ENCODE results near the gene ADAMTSL3.
"Not testable (repeated sequence)": the region's sequence is repeated elsewhere in the genome, so short reads cannot be mapped to it uniquely, and the experiment has no call there.

Gene ADAMTSL3

GRCh38 chr15:83656943-83657528, 3.1 kb downstream of the ADAMTSL3 start:
- no peak for DNase-seq

GRCh38 chr15:83657549-83657948, 3.6 kb downstream of the ADAMTSL3 start:
- DNase-seq: no peak

- DNase-seq: no peak
Measured at GRCh38 chr15:83658430-83659416, 4.8 kb downstream of the ADAMTSL3 start.

GRCh38 chr15:83659417-83659812, 5.5 kb downstream of the ADAMTSL3 start:
- no peak for DNase-seq

- no peak for DNase-seq
Measured at GRCh38 chr15:83665480-83665879, 11.6 kb downstream of the ADAMTSL3 start.

- no peak for DNase-seq
Measured at GRCh38 chr15:83670672-83671229, 16.8 kb downstream of the ADAMTSL3 start.

- no peak for DNase-seq
Measured at GRCh38 chr15:83671603-83672002, 17.7 kb downstream of the ADAMTSL3 start.

GRCh38 chr15:83673385-83673784, 19.5 kb downstream of the ADAMTSL3 start:
- no peak for DNase-seq

- no peak for DNase-seq
Measured at GRCh38 chr15:83682476-83683088, 28.7 kb downstream of the ADAMTSL3 start.

GRCh38 chr15:83685916-83686332, 32.0 kb downstream of the ADAMTSL3 start:
- DNase-seq: no peak

- no peak for DNase-seq
Measured at GRCh38 chr15:83688201-83688600, 34.3 kb downstream of the ADAMTSL3 start.

GRCh38 chr15:83690676-83691075, 36.8 kb downstream of the ADAMTSL3 start:
- DNase-seq: no peak

- no peak for DNase-seq
Measured at GRCh38 chr15:83692746-83693581, 39.0 kb downstream of the ADAMTSL3 start.

GRCh38 chr15:83694015-83694414, 40.1 kb downstream of the ADAMTSL3 start:
- no peak for DNase-seq

- DNase-seq: no peak
Measured at GRCh38 chr15:83694536-83694935, 40.6 kb downstream of the ADAMTSL3 start.

GRCh38 chr15:83695246-83695645, 41.3 kb downstream of the ADAMTSL3 start:
- no peak for DNase-seq

- no peak for DNase-seq
Measured at GRCh38 chr15:83695901-83696425, 42.0 kb downstream of the ADAMTSL3 start.

GRCh38 chr15:83697716-83698115, 43.8 kb downstream of the ADAMTSL3 start:
- no peak for DNase-seq

GRCh38 chr15:83698294-83698693, 44.4 kb downstream of the ADAMTSL3 start:
- no peak for DNase-seq

GRCh38 chr15:83699028-83699427, 45.1 kb downstream of the ADAMTSL3 start:
- DNase-seq: no peak

GRCh38 chr15:83700082-83700481, 46.2 kb downstream of the ADAMTSL3 start:
- DNase-seq: no peak

GRCh38 chr15:83702314-83702713, 48.4 kb downstream of the ADAMTSL3 start:
- not testable (repeated sequence) for DNase-seq

All from T-helper 2 cell (primary cell).